ENCODE data around the gene E2F8. TPM values are rescaled to one million over a fixed set of nuclear protein-coding genes. Genes with fewer than 3 reads are reported as not detected.
"Not testable (repeated sequence)": the region's sequence is repeated elsewhere in the genome, so short reads cannot be mapped to it uniquely, and the experiment has no call there.

The E2F8 gene
- total and polyA plus RNA-seq, 2 donors (not counting 3 experiments of a cell fraction or from before 2014, with no cell fraction given): 6.5 to 19.1 TPM

DNA sequence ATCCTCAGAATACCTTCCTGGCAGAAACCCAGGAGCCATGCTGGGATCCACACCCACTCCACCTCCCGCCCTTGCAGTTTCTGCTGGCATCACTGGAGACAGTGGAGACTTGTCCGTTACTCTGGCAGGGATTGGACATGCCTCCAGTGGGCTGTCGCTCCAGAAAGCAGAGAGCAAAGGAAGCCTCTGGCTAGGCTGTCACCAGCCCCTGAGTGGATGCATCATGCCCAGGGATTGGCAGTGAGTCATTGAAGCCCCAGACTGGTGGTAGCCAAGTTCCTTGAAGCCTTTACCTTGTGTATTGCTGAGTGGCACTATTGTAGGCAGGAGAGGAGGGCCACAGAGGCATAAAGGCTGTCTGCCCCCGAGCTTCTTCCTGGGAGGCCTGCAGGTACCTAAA is 34.8 kb upstream of the E2F8 start:
- Histone ChIP-seq H3K4me3 (replicated peaks in 1 of 3; ENCODE audit: insufficient read depth in 1 of 3, low read depth in 1 of 3, low read length in 3 of 3) (no peak overlapping the region), H3K79me2 (ENCODE audit: control insufficient read depth, insufficient read depth, low read length) (no peaks in the 10 kb centered on the region), H3K27me3 (ENCODE audit: control insufficient read depth in 2 of 2, insufficient read depth in 2 of 2, low read length in 2 of 2) (peaks cover 0 to 17% of the 10 kb centered on the region in 2 experiments), H2AFZ (ENCODE audit: low read depth, low read length) (no peak overlapping the region), H3K9ac (replicated peaks; ENCODE audit: extremely low read depth, insufficient read depth, low read length) (no peak overlapping the region), H3K4me1 (ENCODE audit: control insufficient read depth, extremely low read depth, insufficient read depth, low read length) (no peaks in the 10 kb centered on the region), H3K9me1 (replicated peaks; ENCODE audit: control insufficient read depth, extremely low read depth, insufficient read depth, low read length) (no peaks in the 10 kb centered on the region), H3K36me3 (ENCODE audit: control insufficient read depth in 2 of 2, extremely low read depth in 1 of 2, insufficient read depth in 2 of 2, low read length in 2 of 2) (no peaks in the 10 kb centered on the region), H3K9me3 (replicated peaks; ENCODE audit: control insufficient read depth, insufficient read depth, low read length) (no peaks in the 10 kb centered on the region), H3K27ac (ENCODE audit: insufficient read depth, low read depth, low read length) (no peak overlapping the region), H3K4me2 (ENCODE audit: insufficient read depth, low read length) (no peak overlapping the region), H4K20me1 (replicated peaks; ENCODE audit: control insufficient read depth, extremely low read depth, insufficient read depth, low read length) (no peaks in the 10 kb centered on the region)
- FAIRE-seq (no peak), DNase-seq (ENCODE audit: low read depth, low spot score) (no peak)
- no TSS peak for BruUV-seq (replicated peaks)
- ChIA-PET POLR2A (no interaction called here), CTCF (interaction anchor here (2.3 kb wide), 1 partner anchor 16 kb away, joined by 17 read pairs; no protein-coding TSS in a partner anchor)
- intact Hi-C loops (cut with micrococcal nuclease): no loop called here
- TF ChIP-seq POLR2A (IDR thresholded peaks at IDR 0.05; ENCODE audit: low read depth, low read length): no peak
- TF ChIP-seq EZH2 (IDR thresholded peaks at IDR 0.05; ENCODE audit: borderline replicate concordance, low read depth, low read length, severe bottlenecking): no peak
- TF ChIP-seq, protein P1, sequence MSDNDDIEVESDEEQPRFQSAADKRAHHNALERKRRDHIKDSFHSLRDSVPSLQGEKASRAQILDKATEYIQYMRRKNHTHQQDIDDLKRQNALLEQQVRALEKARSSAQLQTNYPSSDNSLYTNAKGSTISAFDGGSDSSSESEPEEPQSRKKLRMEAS (IDR thresholded peaks at IDR 0.05; ENCODE audit: insufficient read depth, insufficient read length): no peak
- dilution Hi-C loops (cut with MboI; ENCODE audit: extremely low pct_ligation_motif_present, low sequenced_read_pairs): no loop called here

DNA sequence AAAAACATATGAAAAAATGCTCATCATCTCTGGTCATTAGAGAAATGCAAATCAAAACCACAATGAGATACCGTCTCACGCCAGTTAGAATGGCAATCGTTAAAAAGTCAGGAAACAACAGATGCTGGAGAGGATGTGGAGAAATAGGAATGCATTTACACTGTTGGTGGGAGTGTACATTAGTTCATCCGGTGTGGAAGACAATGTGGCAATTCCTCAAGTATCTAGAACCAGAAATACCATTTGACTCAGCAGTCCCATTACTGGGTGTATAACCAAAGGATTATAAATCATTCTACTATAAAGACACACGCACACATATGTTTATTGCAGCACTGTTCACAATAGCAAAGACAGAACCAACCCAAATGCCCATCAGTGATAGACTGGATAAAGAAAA is 32.5 kb upstream of the E2F8 start:
- H3K4me2 ChIP-seq (ENCODE audit: insufficient read depth, low read length); dilution Hi-C loops (cut with MboI; ENCODE audit: extremely low pct_ligation_motif_present, low sequenced_read_pairs); CTCF ChIA-PET; H3K79me2 ChIP-seq (ENCODE audit: control insufficient read depth, insufficient read depth, low read length); intact Hi-C loops (cut with micrococcal nuclease); H4K20me1 ChIP-seq (replicated peaks; ENCODE audit: control insufficient read depth, extremely low read depth, insufficient read depth, low read length); FAIRE-seq; DNase-seq (ENCODE audit: low read depth, low spot score); POLR2A ChIA-PET; H2AFZ ChIP-seq (ENCODE audit: low read depth, low read length); H3K9me1 ChIP-seq (replicated peaks; ENCODE audit: control insufficient read depth, extremely low read depth, insufficient read depth, low read length); H3K9me3 ChIP-seq (replicated peaks; ENCODE audit: control insufficient read depth, insufficient read depth, low read length); H3K4me1 ChIP-seq (ENCODE audit: control insufficient read depth, extremely low read depth, insufficient read depth, low read length); H3K4me3 ChIP-seq (replicated peaks in 1 of 3; ENCODE audit: insufficient read depth in 1 of 3, low read depth in 1 of 3, low read length in 3 of 3); BruUV-seq (replicated peaks); H3K9ac ChIP-seq (replicated peaks; ENCODE audit: extremely low read depth, insufficient read depth, low read length); H3K36me3 ChIP-seq (ENCODE audit: control insufficient read depth in 2 of 2, extremely low read depth in 1 of 2, insufficient read depth in 2 of 2, low read length in 2 of 2); H3K27ac ChIP-seq (ENCODE audit: insufficient read depth, low read depth, low read length): not testable (repeated sequence)
- H3K27me3 ChIP-seq (ENCODE audit: control insufficient read depth in 2 of 2, insufficient read depth in 2 of 2, low read length in 2 of 2): peaks cover 18 to 28% of the 10 kb centered on the region in 2 experiments

Measured in endothelial cell of umbilical vein (primary cell).